ENCODE measurements around the gene MAGI2.

Gene MAGI2

GRCh38 chr7:79453558-79454360 lies at the start of gene MAGI2:
Gene MAGI2 (minus strand): TSS chr7:79453667. CDS start chr7:79453320, 347 bp downstream.
- DNase-seq = peak in 1 of 2 donors; percentile 1

- no peak for DNase-seq
These were observed 48.7 kb upstream of the MAGI2 start for GRCh38 chr7:79502151-79502550.

DNA sequence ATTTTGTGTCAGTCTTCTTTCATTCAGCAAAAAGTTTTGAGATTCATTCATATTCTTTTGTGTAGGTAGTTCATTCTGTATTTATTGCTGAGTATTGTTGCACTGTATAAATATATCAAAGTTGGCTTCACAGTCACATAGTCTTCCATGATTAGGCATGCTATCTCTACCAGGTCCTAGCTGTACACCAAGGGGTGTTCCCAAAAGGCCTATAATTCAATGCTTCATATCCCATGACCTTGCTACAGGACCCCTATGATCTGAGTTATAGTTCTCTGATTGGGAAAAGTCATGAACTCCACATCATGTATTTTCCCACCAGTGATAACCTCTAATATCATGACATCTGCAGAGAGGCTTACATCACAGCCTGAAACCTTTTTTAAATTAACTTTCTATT lies 47.3 kb upstream of the MAGI2 start:
- no peak for DNase-seq

- DNase-seq = no peak
These were observed 44.3 kb upstream of the MAGI2 start for GRCh38 chr7:79497728-79498127.

- DNase-seq = no peak
These were observed 42.2 kb upstream of the MAGI2 start for GRCh38 chr7:79495544-79496272.

GRCh38 chr7:79494046-79494445 lies 40.6 kb upstream of the MAGI2 start:
- no peak for DNase-seq

DNA sequence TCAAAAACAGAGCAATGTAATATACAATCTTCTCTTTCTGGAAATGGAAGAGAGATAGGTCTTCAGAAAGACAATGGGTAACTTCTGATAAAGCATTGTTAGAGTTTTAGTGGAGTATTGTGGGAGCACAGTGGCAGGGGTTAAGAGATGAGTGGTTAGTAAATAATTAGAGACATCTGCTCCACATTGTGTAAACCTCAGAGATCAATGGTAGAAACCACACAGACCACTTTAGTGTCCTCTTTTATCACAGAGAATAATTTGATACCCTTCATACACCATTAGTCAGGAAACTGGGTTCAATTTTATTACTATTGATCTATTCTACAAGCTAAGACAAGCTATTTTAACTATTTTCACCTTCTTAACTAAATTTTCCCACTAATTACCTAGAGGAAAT lies 35.9 kb upstream of the MAGI2 start:
- no peak for DNase-seq

- no peak for DNase-seq
These were observed 24.9 kb upstream of the MAGI2 start for GRCh38 chr7:79478386-79478785.

GRCh38 chr7:79475455-79475854 lies 22.0 kb upstream of the MAGI2 start:
- DNase-seq = no peak

DNA sequence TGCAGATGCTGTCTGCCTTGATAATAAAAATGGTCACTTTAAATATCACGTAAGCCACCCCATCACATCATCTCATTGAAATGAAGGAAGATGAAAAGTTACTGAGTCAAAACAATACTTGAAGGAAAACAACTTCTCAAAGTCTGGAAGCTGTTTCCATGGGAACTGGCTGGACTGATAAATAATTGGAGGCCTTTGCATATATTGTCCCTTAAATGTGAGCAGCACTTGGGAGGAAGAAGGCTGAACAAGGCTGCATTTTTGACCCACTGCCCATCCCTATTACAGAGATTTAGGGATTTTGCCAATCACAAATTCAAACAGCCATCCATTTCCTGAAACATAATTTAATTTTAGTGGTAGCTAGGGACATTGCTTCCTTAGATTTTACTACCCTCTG lies 18.2 kb upstream of the MAGI2 start:
- DNase-seq = no peak

DNA sequence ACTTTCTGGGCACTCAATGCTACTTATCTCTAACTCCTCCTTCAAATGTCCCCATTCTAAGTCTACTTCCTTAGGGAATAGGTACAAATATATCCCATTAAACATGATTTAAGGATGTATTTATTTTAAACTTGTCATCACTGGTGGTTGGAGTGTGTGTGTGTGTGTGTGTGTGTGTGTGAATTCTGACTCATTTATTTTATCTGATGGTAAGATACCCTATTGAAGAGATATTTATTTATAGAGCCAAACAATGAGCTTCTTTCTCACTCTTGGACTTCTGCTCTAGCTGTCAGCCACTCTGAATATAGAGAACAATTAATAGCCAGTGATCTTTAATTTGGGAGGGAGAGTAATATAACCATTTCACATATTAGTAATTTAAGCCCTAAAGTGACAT lies 17.8 kb upstream of the MAGI2 start:
- DNase-seq = no peak

- DNase-seq = no peak
These were observed 12.1 kb upstream of the MAGI2 start for GRCh38 chr7:79465551-79465950.

DNA sequence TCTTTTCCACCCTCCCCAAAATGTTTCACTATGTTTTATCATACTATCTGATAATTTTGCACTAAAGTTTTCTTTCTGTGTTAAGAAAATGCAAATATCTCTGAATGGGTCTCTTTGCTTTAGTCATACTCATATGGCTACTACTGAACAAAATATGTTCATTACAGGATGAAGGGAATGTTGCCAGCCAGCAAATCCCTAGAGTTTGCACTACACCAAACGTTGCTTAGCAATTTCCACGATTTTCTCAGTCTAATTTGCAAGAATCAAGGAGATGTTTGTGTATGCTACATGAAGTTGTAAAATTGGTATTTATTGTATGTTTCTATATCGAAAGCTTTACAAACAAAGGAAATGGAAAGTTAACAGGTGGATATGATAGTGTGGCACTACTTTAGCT lies 10.6 kb upstream of the MAGI2 start:
- DNase-seq = no peak

DNA sequence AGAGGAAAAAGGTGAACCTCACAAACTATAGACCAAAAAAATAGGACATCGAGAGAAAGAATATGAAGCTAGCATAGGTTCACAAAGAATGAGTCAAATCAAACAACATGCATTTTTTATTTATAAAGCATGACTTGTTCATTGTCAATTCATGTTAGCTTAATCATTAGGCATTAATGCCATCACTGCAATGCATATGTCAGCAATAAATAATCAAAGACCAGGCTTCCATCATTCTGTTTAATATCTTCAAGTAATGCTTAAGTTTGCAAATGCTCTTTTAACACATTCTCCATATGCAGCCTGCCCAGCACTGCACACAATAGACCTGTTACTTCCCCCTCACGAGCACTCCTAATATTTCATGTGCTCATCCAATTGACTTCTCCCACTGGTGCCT lies 8.9 kb upstream of the MAGI2 start:
- DNase-seq = no peak

GRCh38 chr7:79461660-79462059 lies 8.2 kb upstream of the MAGI2 start:
- DNase-seq = no peak

GRCh38 chr7:79459381-79459780 lies 5.9 kb upstream of the MAGI2 start:
- no peak for DNase-seq

DNA sequence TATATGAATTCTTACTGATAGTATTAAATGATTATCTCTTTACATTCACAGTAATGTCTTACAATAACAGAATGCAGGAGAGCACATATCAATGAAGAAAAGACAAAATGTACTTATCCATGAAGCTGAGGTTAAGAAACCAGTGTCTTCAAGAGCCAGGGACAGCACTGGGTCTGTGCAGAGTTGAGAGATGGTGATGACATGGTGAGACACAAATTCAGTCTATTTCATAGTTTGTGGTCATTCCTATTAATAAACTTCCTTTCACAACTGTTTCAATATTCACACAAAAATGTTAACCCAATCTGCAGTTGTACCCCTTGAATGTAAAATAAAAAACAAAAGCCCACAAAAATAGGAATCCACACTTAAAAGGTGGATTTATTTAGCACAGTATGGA lies 5.3 kb upstream of the MAGI2 start:
- DNase-seq = no peak

- DNase-seq = no peak
These were observed 1.8 kb upstream of the MAGI2 start for GRCh38 chr7:79455173-79455790.

GRCh38 chr7:79454361-79454960 lies 994 bp upstream of the MAGI2 start:
- no peak for DNase-seq

DNA sequence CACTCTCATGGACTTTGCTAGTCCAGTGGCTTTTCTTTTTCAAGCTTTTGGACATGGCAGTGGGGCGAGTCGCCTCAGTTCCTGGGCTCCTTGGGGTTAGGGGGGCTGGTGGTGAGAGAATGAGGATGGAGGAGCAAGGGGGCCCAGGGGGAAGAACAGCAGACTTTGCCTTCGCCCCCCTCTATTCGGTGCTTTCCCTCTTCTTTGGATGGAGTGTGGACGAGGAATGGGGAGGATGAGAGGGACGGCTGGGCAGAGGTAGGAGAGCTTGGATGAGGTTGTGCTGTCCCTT lies 255 bp downstream of the MAGI2 start:
- no peak for DNase-seq

DNA sequence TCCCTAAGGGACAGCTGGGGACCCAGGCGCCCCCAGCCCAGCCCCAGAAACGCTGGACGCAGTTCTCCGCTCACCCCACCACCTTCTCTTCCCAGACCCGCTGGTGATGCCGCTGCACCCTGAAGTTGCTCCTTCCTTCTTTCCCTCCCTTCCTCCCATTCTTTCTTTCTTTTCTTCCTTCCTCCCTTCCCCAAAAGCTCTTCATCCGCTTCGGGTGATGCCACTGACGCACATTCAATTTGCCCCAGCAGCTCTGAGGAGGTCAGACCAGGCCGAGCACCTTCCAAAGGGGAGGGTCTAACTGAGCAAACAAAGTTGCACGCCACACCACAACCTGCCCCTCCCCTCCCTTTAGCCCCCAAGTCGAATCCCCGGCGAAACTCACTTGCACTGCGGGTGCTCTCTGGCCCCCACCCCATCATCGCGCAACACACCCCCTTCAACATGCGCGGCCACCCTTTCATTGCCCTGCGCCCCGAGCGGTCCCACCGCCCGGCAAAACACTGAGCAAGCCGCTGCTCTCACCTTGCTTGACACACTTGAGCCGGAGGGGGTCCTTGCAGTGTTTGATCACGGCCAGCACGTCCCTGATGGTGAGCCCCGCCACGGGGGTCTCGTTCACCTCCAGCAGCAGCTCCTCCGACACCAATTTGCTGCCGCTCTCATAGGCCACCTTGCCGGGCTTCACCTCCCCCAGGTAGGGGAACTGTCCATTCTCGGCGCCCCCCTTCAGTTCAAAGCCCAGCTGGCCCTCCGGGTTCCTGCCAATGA lies 787 bp downstream of the MAGI2 start:
- DNase-seq = no peak

GRCh38 chr7:79452032-79452494 lies 1.4 kb downstream of the MAGI2 start:
- DNase-seq = peak in 1 of 2 donors; percentile 2

DNA sequence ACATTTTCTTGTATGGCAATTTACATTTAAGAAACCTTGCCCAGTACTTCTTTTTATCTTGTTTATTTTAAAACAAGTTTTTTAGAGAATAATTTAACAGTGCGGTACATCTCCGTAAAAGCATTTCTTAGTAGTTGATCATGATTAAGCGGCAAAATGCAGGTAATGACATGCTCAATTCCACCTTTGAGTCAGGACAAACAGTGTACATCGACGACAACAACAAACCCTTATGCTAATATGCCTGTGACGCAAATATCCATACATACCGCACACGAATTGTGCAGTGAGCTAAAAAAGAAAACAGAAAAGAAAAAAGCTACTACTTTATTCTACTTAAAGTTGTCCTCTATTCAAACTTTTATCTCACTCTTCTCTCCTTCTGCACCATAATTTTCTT lies 1.9 kb downstream of the MAGI2 start:
- DNase-seq = no peak

Measured in CD4-positive, alpha-beta T cell treated with Interferon alpha-2 for 1 hour (primary cell).